ENCODE data around the gene MAP6D1. TPM values are rescaled to one million over a fixed set of nuclear protein-coding genes. Genes with fewer than 3 reads are reported as not detected.
"Not testable (repeated sequence)": the region's sequence is repeated elsewhere in the genome, so short reads cannot be mapped to it uniquely, and the experiment has no call there.

MAP6D1 gene
- total RNA-seq, 2 experiments from 2014 or later = 0.88 to 1.1 TPM

GRCh38 chr3:183792976-183793375 lies 32.4 kb downstream of the MAP6D1 start:
- CTCF ChIA-PET (ENCODE audit: unreplicated experiment) = no interaction called here
- intact Hi-C loops (cut with micrococcal nuclease; ENCODE audit: unreplicated experiment) = no loop called here
- no peak for DNase-seq (ENCODE audit: low spot score)
- Histone ChIP-seq H3K4me2 (ENCODE audit: low read length) (no peak overlapping the region), H3K79me2 (ENCODE audit: insufficient read depth, low read depth, low read length) (no peaks in the 10 kb centered on the region), H4K20me1 (ENCODE audit: insufficient read depth, low read length) (no peaks in the 10 kb centered on the region), H3K4me1 (ENCODE audit: insufficient read depth, low read length, poor library complexity, severe bottlenecking) (no peaks in the 10 kb centered on the region), H3K4me3 (ENCODE audit: low read depth, low read length, poor library complexity, severe bottlenecking) (no peak overlapping the region), H3K27ac (ENCODE audit: low read depth, low read length, poor library complexity, severe bottlenecking) (no peak overlapping the region), H3K36me3 (ENCODE audit: insufficient read depth, low read length) (peaks cover 96% of the 10 kb centered on the region), H3K9me2 (ENCODE audit: insufficient read depth, low read length) (no peaks in the 10 kb centered on the region), H3K9me3 (ENCODE audit: low read length) (no peaks in the 10 kb centered on the region), H2AFZ (ENCODE audit: low read length) (no peak overlapping the region)
- POLR2A ChIA-PET = interaction anchor here (0.7 kb wide), 1 partner anchor 55 kb away, joined by 3 read pairs; no protein-coding TSS in a partner anchor
- TF ChIP-seq, protein P1, sequence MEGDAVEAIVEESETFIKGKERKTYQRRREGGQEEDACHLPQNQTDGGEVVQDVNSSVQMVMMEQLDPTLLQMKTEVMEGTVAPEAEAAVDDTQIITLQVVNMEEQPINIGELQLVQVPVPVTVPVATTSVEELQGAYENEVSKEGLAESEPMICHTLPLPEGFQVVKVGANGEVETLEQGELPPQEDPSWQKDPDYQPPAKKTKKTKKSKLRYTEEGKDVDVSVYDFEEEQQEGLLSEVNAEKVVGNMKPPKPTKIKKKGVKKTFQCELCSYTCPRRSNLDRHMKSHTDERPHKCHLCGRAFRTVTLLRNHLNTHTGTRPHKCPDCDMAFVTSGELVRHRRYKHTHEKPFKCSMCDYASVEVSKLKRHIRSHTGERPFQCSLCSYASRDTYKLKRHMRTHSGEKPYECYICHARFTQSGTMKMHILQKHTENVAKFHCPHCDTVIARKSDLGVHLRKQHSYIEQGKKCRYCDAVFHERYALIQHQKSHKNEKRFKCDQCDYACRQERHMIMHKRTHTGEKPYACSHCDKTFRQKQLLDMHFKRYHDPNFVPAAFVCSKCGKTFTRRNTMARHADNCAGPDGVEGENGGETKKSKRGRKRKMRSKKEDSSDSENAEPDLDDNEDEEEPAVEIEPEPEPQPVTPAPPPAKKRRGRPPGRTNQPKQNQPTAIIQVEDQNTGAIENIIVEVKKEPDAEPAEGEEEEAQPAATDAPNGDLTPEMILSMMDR (conservative IDR thresholded peaks at IDR 0.05; ENCODE audit: low read length) = no peak
- no peak for TF ChIP-seq EZH2phosphoT487 (IDR thresholded peaks at IDR 0.05; ENCODE audit: borderline replicate concordance, low read depth, low read length)
- BruUV-seq (replicated peaks) = no TSS peak

GRCh38 chr3:183790700-183791099 lies 34.7 kb downstream of the MAP6D1 start:
- H2AFZ ChIP-seq (ENCODE audit: low read length) = no peak overlapping the region
- TF ChIP-seq, protein P1 (conservative IDR thresholded peaks at IDR 0.05; ENCODE audit: low read length) = no peak
- no peak for TF ChIP-seq EZH2phosphoT487 (IDR thresholded peaks at IDR 0.05; ENCODE audit: borderline replicate concordance, low read depth, low read length)
- intact Hi-C loops (cut with micrococcal nuclease; ENCODE audit: unreplicated experiment) = no loop called here
- no peaks in the 10 kb centered on the region for H3K4me1 ChIP-seq (ENCODE audit: insufficient read depth, low read length, poor library complexity, severe bottlenecking)
- no TSS peak for BruUV-seq (replicated peaks)
- CTCF ChIA-PET (ENCODE audit: unreplicated experiment) = interaction anchor here (0.6 kb wide), 1 partner anchor 46 kb away, joined by 3 read pairs; no protein-coding TSS in a partner anchor
- no peaks in the 10 kb centered on the region for H3K79me2 ChIP-seq (ENCODE audit: insufficient read depth, low read depth, low read length)
- no peak overlapping the region for H3K4me3 ChIP-seq (ENCODE audit: low read depth, low read length, poor library complexity, severe bottlenecking)
- H3K9me3 ChIP-seq (ENCODE audit: low read length) = no peaks in the 10 kb centered on the region
- no peaks in the 10 kb centered on the region for H3K9me2 ChIP-seq (ENCODE audit: insufficient read depth, low read length)
- no peaks in the 10 kb centered on the region for H4K20me1 ChIP-seq (ENCODE audit: insufficient read depth, low read length)
- H3K36me3 ChIP-seq (ENCODE audit: insufficient read depth, low read length) = peaks cover 97% of the 10 kb centered on the region
- POLR2A ChIA-PET = interaction anchor here (0.7 kb wide), 1 partner anchor 24 kb away, joined by 6 read pairs; no protein-coding TSS in a partner anchor
- H3K27ac ChIP-seq (ENCODE audit: low read depth, low read length, poor library complexity, severe bottlenecking) = no peak overlapping the region
- no peak overlapping the region for H3K4me2 ChIP-seq (ENCODE audit: low read length)
- DNase-seq (ENCODE audit: low spot score) = no peak

DNA sequence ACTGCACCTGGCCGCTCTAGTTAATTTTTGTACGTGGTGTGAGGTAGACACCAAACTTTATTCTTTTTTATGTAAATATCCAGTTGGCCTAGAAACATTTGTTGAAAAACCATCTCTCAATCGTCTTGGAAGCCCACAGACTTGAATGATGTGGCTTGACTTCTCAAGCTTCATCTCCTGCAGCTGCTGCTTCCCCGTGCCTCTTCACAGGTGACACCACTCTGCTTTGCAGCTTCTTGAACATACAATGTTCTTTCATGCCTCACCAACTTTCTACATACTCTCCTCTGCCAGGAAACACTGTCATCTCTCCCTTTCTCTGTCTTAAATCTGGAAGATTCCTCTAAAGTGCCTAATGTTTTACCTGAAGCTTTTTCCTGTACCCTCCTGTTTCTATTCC lies 35.6 kb downstream of the MAP6D1 start:
- Histone ChIP-seq H3K36me3 (ENCODE audit: insufficient read depth, low read length) (peaks cover 96% of the 10 kb centered on the region), H3K9me2 (ENCODE audit: insufficient read depth, low read length) (no peaks in the 10 kb centered on the region), H3K79me2 (ENCODE audit: insufficient read depth, low read depth, low read length) (no peaks in the 10 kb centered on the region), H2AFZ (ENCODE audit: low read length) (no peak overlapping the region), H4K20me1 (ENCODE audit: insufficient read depth, low read length) (no peaks in the 10 kb centered on the region), H3K4me2 (ENCODE audit: low read length) (no peak overlapping the region), H3K27ac (ENCODE audit: low read depth, low read length, poor library complexity, severe bottlenecking) (no peak overlapping the region), H3K4me3 (ENCODE audit: low read depth, low read length, poor library complexity, severe bottlenecking) (no peak overlapping the region), H3K9me3 (ENCODE audit: low read length) (no peaks in the 10 kb centered on the region), H3K4me1 (ENCODE audit: insufficient read depth, low read length, poor library complexity, severe bottlenecking) (no peaks in the 10 kb centered on the region)
- BruUV-seq (replicated peaks) = no TSS peak
- ChIA-PET CTCF (ENCODE audit: unreplicated experiment) (interaction anchor here (0.6 kb wide), 1 partner anchor 11 kb away, joined by 3 read pairs; no protein-coding TSS in a partner anchor), POLR2A (interaction anchor here (0.6 to 0.7 kb wide), 4 partner anchors 15 to 52 kb away, joined by 3 to 5 read pairs (median 4); no protein-coding TSS in a partner anchor)
- DNase-seq (ENCODE audit: low spot score) = no peak
- TF ChIP-seq, protein P1 (conservative IDR thresholded peaks at IDR 0.05; ENCODE audit: low read length) = no peak
- no peak for TF ChIP-seq EZH2phosphoT487 (IDR thresholded peaks at IDR 0.05; ENCODE audit: borderline replicate concordance, low read depth, low read length)
- intact Hi-C loops (cut with micrococcal nuclease; ENCODE audit: unreplicated experiment) = no loop called here

- H3K4me1 ChIP-seq (ENCODE audit: insufficient read depth, low read length, poor library complexity, severe bottlenecking); H4K20me1 ChIP-seq (ENCODE audit: insufficient read depth, low read length); intact Hi-C loops (cut with micrococcal nuclease; ENCODE audit: unreplicated experiment); H3K9me2 ChIP-seq (ENCODE audit: insufficient read depth, low read length); DNase-seq (ENCODE audit: low spot score); BruUV-seq (replicated peaks); H3K79me2 ChIP-seq (ENCODE audit: insufficient read depth, low read depth, low read length); POLR2A ChIA-PET; H2AFZ ChIP-seq (ENCODE audit: low read length); H3K9me3 ChIP-seq (ENCODE audit: low read length); H3K4me2 ChIP-seq (ENCODE audit: low read length); H3K27ac ChIP-seq (ENCODE audit: low read depth, low read length, poor library complexity, severe bottlenecking); CTCF ChIA-PET (ENCODE audit: unreplicated experiment); H3K4me3 ChIP-seq (ENCODE audit: low read depth, low read length, poor library complexity, severe bottlenecking): not testable (repeated sequence)
- peaks cover 92% of the 10 kb centered on the region for H3K36me3 ChIP-seq (ENCODE audit: insufficient read depth, low read length)
Observed at GRCh38 chr3:183784503-183784902, 40.9 kb downstream of the MAP6D1 start.
